PFSK-1 (cell line): ENCODE results near the gene SCLY.

Experiments
- FOXP2 ChIP-seq: optimal IDR thresholded peaks from 2 replicates; pipeline ENCODE3; 2011; ENCODE audit warnings: borderline replicate concordance, control low read depth, inconsistent platforms; ENCODE audit not compliant: insufficient read depth; ENCODE audit errors: extremely low read length, extremely low read depth
- POLR2AphosphoS5 ChIP-seq: IDR thresholded peaks from 2 replicates; pipeline ENCODE4 v1.6.1; 2012; ENCODE audit warnings: low read depth, mild to moderate bottlenecking, control low read depth, low read length, moderate library complexity
- REST ChIP-seq, 2 experiments: IDR thresholded peaks; 2 replicates each; pipeline versions ENCODE4 v1.6.1 to v1.8.0; 2011 to 2012; ENCODE audit warnings: low read depth in 2 of 2, low read length in 2 of 2, control low read depth in 1 of 2, inconsistent platforms in 1 of 2, mild to moderate bottlenecking in 1 of 2, moderate library complexity in 1 of 2; ENCODE audit not compliant: insufficient read depth in 1 of 2
- SIN3A ChIP-seq: IDR thresholded peaks from 2 replicates; pipeline ENCODE4 v1.6.1; 2012; ENCODE audit warnings: mild to moderate bottlenecking, low read length, moderate library complexity, borderline replicate concordance; ENCODE audit not compliant: insufficient read depth
- TAF1 ChIP-seq: IDR thresholded peaks from 2 replicates; pipeline ENCODE4 v1.6.1; 2012; ENCODE audit warnings: low read length, control low read depth, borderline replicate concordance; ENCODE audit not compliant: insufficient read depth

The SCLY gene

GRCh38 chr2:238138331-238139195 lies 77.8 kb downstream of the SCLY start, which contains the start of gene KLHL30:
TSS of gene KLHL30 (plus strand) at chr2:238138668. CDS start at chr2:238140755, 2,087 bp downstream.
- no peak for TF ChIP-seq TAF1
- no peak for TF ChIP-seq REST (IDR thresholded peaks at IDR 0.05; ENCODE audit: insufficient read depth in 1 of 2, low read depth in 2 of 2, low read length in 2 of 2)
- TF ChIP-seq POLR2AphosphoS5, result no peak
- TF ChIP-seq SIN3A, result no peak
- TF ChIP-seq FOXP2, result no peak

- TF ChIP-seq TAF1, result no peak
- no peak for TF ChIP-seq SIN3A
- no peak for TF ChIP-seq REST (IDR thresholded peaks at IDR 0.05; ENCODE audit: insufficient read depth in 1 of 2, low read depth in 2 of 2, low read length in 2 of 2)
- TF ChIP-seq POLR2AphosphoS5, result no peak
- no peak for TF ChIP-seq FOXP2
Measured at GRCh38 chr2:238139196-238140039, 78.6 kb downstream of the SCLY start.

GRCh38 chr2:238140040-238140439 lies 79.2 kb downstream of the SCLY start:
- no peak for TF ChIP-seq REST (IDR thresholded peaks at IDR 0.05; ENCODE audit: insufficient read depth in 1 of 2, low read depth in 2 of 2, low read length in 2 of 2)
- no peak for TF ChIP-seq SIN3A
- no peak for TF ChIP-seq POLR2AphosphoS5
- no peak for TF ChIP-seq TAF1
- TF ChIP-seq FOXP2, result no peak

GRCh38 chr2:238140721-238141540 lies 80.1 kb downstream of the SCLY start:
- TF ChIP-seq SIN3A (no peak), REST (IDR thresholded peaks at IDR 0.05; ENCODE audit: insufficient read depth in 1 of 2, low read depth in 2 of 2, low read length in 2 of 2) (no peak), FOXP2 (no peak), POLR2AphosphoS5 (no peak), TAF1 (no peak)
